HuH-7.5 (cell line): Measurements from ENCODE around the gene APOF.
"Not testable (repeated sequence)": the region's sequence is repeated elsewhere in the genome, so short reads cannot be mapped to it uniquely, and the experiment has no call there.

ENCODE experiments used
- DNase-seq: peaks from one replicate; pipeline ENCODE4 v3.0.0; 2011; ENCODE audit warnings: low spot score

The APOF gene

DNA sequence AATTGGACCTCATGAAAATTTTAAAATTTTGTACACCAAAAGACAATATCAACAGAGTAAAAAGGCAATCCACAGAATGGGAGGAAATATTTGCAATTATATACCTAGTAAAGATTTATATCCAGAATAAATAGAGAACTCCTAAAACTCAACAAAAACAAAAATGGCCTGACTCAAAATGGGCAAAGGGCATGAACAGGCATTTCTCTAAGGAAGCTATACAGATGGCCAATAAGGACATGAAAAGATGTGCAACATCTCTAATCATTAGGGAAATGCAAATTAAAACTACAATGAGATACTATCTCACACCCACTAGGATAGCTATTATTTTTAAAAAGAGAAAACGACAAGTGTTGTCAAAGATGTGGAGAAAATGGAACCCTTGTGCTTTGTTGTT lies 10.9 kb upstream of the APOF start:
- DNase-seq = no peak

DNA sequence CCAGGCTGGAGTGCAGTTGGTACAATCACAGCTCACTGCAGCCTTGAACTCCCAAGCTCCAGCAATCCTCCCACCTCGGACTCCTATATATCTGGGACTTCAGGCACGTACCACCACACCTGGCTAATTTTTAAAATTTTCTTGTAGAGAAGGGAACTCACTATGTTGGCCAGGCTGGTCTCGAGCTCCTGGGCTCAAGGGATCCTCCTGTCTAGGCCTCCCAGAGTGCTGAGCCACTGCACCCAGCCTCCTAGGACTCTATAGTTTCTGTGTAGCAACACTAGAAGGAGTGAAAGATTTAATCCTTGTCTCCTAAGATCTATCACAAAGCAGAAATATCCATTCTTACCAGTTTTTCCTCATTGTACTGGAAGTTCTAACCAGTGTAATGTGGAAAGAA lies 4.3 kb upstream of the APOF start:
- no peak for DNase-seq

DNA sequence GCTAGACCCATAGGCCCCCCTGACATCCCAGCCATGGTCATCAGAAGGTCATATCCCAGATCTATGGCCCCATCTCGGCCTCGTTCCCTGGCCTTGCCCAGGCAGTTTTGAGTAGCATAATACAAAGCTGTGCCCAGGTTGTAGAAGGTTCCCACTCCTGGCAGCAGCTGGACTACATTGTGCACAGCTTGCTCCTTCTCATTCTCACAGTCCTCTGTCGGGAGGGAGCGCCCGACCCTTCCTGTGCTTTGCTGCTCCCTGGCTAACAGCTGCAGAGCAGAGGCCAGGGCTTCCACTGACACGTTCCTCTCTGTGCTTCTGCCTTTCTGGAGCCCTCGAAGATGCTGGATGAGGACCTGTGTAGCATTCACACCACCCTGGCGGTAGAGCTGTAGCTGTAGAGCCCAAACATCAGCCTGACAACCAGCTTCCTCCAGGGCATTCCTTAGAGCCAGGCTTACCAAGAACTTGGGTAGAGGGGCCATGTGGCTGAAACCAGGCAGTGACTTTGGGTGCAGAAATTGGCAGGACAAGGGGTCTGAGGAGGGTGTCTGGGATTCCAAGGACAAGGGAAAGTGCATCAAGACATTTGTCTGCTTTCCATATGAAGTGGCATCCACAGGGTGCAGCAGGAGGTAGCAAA lies 1.0 kb downstream of the APOF start:
- DNase-seq = no peak

DNA sequence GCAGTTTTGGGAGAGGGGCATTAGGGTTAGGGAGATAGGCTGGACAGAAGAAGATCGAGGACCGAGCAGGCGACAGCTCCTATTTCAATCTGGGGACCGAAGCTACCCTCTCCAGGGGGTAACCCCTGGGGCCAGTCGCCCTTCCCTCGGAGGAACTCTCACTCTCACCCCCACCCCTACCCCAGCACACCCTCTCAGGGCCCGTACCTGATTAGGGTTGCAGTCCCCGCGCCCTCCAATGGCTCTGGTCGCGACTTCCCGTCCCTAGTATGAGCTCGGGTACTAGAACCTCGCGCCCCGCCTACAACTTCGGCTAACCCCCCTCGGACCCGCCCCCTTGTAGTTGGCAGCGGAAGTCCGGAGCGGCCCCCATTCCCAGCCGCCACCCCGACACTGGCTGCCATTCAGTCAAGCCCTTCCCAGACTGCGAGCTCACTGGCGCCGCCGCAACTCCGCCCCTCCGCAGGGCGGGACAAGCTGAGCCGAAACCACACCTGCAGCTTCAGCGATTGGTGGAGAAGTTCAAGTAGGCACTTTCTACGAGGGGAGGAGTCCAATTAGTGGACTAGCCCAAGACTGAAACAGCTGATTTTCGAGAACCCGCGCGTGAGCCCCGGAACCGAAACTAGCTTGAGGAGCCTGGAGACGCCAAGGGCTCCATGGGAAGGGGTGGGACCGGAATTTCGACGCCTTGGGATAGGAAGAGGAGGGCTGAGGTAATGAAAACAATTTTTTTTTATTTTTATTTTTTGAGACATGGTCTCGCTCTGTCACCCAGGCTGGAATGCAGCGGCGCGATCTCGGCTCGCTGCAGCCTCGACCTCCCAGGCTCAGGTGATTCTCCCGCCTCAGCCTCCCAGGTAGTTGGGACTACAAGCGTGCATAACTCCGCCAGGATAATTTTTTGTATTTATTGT lies 2.5 kb downstream of the APOF start, which contains the start of gene STAT2:
TSS of gene STAT2 (minus strand) at position 257 of the 917 bp plus-strand sequence. CDS start 3,536 bp downstream, outside the sequence.
- DNase-seq = peak; percentile 90

DNA sequence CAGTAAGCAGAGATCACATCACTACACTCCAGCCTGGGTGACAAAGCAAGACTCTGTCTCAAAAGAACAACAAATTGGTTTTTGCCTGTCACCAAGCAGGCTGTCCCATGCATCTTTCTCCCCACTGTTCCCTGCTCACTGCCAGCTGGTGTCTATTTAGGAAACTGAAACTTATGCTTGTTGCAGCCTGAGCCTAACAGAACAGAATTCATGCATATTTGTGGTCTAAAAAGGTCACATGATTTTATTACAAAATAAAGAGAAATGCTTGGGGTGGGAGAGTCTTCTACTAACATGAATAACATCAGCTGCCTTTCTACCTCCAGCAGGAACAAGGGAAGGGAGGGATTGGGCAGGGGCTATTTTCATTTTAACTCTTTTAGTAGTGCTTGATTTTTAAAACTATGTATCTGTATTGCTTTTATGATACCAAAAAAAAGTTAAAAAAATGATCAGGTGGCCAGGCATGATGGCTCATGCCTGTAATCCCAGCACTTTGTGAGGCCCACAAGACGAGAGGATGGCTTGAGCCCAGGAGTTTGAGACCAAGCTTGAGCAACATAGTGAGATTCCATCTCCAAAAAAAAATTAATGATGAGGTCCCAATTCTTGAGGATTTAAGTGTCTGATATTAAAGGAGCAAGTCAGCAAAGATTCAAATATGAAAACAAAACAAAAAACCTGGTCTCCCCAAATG lies 3.7 kb downstream of the APOF start:
- DNase-seq = no peak

DNA sequence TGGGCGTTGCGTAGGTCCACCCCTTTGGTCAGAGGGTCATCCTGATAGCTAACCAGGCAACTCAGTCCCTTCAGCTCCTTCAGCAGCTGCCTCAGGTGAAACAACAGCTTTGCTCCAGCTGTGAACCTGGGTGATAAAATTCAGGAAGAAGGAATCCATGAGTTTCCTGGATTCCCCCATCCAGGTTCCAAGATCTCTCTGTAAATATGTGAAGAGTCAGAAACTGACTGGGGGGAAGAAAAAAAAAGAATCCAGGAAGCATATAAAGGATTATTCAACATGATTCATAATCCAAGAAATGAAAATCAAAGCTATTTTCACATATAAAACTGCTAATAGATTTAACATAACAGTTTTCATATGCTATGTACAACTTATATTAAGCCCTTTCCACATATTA lies 11.3 kb downstream of the APOF start:
- DNase-seq = no peak

DNA sequence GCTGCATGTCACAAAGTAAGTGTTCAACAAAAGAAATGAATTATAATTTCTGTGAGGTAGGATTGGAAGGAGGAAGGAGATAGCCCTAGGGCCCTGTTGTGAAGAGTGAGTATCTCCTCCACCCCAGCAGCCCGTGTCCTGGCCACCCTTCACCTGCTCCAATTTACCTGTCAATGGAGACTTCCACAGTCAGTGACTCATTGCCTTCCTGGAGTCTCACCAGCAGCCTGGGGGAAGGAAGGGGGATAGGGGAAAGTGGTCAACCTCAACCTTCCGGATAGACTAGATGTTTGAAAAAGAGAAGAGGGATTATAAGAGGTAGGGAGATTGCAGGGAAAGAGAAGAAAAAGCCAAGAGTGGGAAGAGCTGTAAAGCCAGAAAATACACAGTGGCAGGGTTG lies 12.0 kb downstream of the APOF start:
- DNase-seq = no peak

DNA sequence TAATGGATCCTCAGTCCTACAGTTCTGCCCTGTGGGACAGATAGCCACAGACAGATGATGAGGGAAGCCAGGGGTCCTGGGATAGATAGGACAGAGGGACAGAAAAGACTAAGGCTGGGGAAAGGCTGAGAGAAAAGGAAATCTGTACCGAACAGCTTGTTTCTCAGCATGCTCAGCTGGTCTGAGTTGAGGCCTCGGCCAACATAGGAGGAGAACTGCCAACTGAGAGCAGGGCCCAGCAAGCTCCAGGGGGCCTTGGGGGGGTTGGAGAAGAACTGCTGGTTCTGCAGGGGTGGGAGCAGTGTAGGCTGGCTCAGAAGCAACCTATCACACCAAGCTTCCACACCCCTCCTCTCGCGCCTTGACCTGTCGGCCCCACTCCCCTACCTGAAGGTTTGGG lies 13.9 kb downstream of the APOF start:
- no peak for DNase-seq

DNA sequence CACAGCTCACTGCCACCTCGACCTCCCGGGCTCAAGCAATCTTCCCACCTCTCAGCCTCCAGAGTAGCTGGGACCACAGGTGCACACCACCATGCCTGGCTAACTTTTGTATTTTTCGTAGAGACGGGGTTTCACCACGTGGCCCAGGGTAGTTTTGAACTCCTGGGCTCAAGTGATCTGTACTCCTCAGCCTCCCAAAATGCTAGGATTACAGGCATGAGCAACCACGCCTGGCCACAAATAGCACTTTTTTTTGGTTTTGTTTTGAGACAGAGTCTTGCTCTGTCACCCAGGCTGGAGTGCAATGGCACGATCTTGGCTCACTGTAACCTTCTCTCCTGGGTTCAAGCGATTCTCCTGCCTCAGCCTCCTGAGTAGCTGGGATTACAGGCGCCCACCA lies 15.4 kb downstream of the APOF start:
- not testable (repeated sequence) for DNase-seq

DNA sequence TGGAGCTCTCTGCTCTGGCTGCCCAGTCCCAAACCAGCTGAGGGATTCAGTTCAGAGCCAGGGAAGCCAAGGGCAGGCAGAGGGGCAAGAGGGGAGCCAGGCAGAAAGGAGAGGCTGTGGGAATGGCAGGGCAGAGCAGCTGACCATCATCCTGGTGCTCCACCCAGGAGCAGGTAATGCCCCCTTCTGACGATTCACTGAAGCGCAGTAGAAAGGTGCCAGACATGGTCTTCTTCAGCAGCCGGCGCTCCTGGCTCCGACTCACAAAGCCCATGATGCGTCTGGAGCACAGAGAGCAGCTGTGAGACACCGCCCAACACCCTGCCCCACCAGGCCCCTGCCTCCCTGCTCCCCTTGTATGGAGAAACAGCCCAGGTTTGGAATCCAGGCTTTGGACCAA lies 16.0 kb downstream of the APOF start:
- no peak for DNase-seq

DNA sequence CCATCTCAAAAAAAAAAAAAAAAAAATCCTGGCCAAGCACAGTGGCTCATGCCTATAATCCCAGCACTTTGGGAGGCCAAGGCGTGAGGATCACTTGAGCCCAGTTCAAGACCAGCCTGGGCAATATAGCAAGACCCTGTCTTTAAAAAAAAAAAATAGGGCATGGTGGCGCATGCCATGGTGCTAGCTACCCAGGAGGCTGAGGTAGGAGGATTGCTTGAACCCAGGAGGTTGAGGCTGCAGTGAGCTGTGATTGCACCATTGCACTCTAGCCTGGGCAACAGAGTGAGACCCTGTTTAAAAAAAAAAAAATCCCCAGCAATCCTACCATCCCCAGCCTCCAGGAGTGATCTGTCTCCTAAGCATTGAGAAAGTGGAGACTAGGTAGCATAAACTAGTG lies 20.4 kb downstream of the APOF start:
- not testable (repeated sequence) for DNase-seq

DNA sequence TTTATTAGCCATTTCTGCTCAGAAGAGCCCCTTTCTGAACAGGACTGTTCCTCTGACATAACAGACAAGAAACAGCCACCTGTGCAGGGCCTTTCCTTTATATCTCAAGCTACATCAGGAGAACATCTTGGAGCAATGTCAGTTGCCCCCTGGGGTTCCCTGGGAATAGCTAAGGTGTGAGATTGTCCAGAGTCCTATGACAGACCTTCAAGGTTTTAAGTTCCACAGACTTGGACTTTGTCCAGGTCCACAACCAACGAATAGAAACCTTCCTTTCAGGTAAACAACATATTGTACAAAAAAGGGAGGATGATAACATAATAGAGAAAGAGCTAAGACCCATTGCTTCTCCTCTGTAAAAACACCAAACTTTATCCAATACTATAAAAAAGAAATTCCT lies 21.0 kb downstream of the APOF start:
- DNase-seq = no peak

DNA sequence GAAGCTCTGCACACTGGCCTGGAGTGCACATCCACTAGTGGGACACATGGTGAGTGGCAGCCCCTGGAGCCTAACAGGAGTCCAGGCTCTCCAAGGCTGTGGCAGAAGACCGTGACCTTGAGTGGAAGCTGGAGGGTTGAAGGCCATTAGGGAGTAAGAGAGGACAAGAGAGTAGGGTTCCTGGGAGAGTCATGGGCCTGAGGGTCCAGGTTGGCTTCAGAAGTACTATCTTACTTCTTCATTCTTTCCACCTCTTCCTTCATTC lies 23.6 kb downstream of the APOF start:
- no peak for DNase-seq

DNA sequence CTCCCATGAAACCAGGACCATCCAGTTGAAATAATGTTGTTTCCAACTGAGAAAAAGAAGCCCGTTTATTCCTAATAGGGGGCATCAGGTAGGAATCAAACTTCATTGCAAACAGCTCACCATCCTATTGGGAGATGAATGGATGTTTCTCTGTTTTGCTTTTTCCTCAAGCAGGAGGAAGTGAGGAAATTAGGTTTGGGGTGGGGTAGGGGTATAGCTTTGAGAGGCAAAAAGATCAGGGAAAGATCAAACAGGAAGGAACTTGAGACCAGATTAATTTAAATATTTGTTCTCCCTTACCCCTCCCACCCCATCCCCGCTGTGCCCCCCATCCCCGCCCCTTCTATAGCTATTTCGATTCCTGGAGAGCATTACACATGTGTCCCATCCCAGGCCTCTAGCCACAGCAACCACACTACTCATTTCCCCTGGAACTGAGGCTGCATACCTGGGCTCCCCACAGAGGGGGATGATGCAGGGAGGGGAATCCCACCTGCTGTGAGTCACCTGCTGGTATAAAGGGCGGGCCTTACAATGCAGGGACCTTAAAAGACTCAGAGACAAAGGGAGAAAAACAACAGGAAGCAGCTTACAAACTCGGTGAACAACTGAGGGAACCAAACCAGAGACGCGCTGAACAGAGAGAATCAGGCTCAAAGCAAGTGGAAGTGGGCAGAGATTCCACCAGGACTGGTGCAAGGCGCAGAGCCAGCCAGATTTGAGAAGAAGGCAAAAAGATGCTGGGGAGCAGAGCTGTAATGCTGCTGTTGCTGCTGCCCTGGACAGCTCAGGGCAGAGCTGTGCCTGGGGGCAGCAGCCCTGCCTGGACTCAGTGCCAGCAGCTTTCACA lies 24.1 kb downstream of the APOF start, which contains the start of gene IL23A:
TSS of gene IL23A (plus strand) at position 577 of the 850 bp plus-strand sequence. CDS start at position 738, 161 bp downstream.
- DNase-seq = no peak

DNA sequence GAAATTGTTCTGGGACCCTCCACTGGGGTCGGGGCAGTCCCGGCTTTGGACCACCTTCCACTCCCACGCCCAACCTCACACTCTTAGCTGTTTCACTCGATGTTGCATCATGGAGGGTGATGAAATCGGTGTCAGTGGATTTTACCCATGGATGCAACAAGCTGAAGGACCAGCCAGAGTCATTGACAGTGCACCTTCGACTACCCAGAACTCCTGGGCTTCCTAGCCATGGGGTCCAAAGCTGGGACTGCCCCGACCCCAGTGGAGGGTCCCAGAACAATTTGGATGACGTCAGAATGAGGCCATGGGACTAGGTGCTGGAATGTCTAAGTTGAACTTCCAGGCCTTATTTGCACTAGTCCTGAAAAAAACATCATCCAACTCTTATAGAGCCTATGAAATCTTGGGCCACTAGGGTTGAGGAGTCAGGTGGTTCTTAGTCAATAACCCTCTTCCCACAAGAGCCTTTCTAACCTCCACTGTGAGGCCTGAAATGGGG lies 24.9 kb downstream of the APOF start:
- no peak for DNase-seq

DNA sequence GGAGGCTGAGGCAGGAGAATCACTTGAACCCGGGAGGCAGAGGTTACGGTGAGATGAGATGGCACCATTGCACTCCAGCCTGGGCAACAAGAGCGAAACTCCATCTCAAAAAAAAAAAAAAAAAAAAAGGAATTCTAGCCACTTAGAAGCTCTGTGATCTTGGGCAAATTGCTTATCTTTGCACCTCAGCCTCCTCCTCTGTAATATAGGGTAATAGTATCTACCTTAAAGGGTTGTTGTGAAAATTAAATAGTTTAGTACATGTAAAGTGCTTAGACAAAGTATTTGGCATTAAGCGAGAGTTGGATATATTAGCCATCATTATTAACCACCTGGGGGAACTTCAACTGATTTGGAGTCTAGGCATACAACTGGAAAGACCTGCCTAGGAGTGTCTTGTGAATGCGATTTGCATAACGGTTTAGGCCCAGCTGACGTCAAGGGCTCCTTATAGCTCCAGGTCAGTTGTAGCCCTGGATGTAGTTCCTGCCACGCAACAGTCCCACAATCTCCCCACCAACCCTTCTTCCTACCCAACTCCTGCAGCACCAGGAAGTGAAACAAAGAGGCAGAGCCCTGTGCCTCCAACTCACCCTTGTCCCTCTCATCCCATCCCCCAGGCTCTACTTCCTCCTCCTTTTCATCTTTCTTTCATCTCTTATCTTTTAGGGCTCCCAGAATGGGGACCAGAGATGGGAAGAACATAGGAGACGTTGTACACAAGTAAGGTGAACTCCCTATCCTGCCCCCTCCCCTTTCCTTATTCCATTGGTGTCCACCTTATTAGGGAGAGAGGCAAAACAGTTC lies 26.1 kb downstream of the APOF start:
- no peak for DNase-seq

DNA sequence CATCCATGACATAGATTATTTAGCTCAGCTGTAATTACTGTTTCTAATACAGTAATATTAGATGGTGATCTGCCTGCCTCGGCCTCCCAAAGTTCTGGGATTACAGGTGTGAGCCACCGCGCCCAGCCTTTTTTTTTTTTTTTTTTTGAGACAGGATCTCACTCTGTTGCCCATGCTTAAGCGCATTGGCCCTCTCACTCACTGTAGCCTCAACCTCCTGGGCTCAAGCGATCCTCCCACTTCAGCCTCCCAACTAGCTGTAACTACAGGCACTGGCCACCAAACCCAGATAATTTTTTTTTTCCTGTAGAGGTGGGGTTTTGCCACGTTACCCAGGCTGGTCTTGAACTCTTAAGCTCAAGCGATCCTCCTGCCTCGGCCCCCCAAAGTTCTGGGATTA lies 27.1 kb downstream of the APOF start:
- not testable (repeated sequence) for DNase-seq

DNA sequence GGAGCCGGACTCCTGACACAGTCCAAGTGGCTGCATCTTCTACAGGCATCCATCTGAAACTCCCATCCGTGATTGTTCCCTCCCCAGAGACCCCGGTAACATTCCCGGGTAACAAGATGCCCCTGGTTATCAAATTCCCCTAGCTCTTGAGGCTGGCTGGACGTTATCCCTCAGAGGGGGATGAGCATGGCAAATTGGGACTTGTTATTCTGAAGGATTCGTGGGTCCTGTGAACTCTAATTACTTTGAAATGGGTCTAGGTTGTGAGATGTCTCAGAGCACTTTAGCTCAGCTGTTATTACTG lies 28.2 kb downstream of the APOF start:
- DNase-seq = no peak

DNA sequence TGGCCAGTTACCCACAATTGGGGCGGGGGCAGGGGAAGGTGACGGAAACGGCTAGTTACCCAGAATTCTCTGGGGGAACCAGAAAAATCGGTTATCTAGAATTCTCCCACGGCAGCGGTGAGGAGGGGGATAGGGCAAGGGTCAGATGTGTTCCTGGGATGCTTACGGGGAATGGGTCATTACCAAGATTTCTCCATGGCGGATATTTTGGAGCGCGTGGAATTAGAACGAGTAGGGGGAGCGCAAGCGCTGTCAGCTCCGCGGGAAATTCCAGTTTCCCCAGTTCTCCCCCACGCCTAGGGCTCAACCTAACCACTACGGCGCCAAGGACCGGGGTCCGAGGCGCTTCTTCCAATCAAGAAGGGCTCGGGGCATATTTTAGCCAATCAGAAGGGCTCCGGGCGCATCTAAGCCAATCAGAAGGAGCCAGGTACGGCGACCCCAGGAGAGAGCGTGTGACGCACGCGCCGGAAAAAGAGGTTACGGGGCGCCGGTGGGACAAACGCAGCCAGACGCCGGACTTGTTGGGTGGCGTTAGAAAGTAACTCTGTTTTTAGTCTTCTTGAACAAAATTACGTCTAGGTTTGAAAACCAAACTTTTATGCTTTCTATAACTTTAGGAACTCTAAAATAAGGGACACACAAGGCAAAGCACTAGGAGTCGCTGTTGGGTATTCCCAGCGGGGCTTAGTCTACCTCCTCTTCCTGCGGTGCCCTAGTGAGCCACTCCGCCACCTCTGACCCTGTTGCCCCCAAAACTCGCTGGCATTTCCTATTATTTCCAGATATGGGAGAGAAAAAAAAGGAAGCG lies 28.8 kb downstream of the APOF start, which contains the start of gene PAN2:
TSS of gene PAN2 (minus strand) at position 322 of the 811 bp plus-strand sequence. CDS start 906 bp downstream, outside the sequence.
- DNase-seq = peak; percentile 98

DNA sequence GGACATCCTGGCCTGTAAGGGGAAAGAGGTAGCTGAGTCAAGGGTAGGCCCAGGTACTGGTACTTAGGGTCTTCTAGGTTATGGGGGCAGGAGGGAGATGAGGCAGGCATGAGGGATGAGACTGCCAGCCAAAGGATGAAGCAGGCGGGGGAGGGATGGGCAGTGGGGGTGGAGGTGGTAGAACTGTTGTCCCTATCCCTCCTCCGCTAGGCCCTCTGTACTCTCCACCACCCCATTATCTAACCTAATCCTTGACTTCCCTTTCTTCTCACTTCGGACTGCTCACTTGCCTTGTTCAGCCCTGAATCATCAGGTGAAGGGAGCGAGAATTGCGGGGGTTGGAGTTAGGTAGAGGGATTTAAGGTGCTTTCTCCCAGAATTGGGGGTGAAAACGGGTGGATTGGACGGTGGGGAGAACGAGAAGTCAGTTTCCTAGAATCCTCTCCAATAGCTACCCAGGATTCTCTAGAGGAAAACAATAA lies 29.4 kb downstream of the APOF start:
- no peak for DNase-seq
